GM18870 (cell line): ENCODE results near the gene PGLYRP4.

Experiments
- ATAC-seq: cut with Tn5 transposase; IDR thresholded peaks from one replicate; pipeline ENCODE4 v1.9.1; 2021; ENCODE audit warnings: moderate library complexity; ENCODE audit not compliant: unreplicated experiment

The PGLYRP4 gene

DNA sequence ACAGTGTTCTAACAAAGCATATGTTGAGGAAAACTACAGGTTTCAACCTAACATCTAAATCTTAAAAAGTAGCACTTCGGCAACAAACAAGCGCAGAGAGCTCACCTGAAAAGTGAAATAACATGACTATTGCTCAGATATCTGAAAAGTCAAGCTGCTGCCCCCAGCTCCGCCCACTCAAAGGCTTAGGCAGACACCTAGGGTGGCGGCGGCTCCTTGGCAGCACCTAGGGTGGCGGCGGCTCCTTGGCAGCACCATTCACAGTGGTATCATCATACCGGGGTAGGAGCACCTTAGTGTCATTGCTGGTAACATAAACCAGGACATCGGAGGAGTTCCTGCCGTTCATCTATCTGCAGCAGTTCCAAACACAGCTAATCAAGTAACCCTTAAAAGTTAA is 30.9 kb upstream of the PGLYRP4 start:
- ATAC-seq, result no peak

DNA sequence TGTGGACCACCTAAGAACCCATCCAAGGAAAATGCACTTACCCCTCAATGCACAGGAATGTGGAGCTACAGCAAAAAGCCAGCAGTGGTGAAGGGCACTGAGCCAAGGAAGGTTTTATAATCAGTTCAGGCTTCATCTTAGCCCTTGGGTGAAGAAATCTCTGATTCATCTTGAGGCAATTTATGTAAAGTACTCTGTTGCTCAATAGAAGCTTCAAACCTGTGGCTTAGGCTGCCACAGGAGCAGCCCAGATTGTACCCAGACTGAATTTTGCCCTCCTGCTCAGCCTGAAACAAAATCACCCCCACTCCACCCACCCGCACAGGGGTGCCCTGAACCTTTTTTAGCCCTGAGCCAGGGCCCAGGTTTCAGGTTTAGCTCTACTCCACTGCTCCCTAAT is 26.9 kb upstream of the PGLYRP4 start, which contains the start of gene S100A12:
S100A12 (minus strand) TSS at position 111 of the 400 bp plus-strand sequence. CDS start 1,029 bp downstream, outside the sequence.
- ATAC-seq, result no peak

DNA sequence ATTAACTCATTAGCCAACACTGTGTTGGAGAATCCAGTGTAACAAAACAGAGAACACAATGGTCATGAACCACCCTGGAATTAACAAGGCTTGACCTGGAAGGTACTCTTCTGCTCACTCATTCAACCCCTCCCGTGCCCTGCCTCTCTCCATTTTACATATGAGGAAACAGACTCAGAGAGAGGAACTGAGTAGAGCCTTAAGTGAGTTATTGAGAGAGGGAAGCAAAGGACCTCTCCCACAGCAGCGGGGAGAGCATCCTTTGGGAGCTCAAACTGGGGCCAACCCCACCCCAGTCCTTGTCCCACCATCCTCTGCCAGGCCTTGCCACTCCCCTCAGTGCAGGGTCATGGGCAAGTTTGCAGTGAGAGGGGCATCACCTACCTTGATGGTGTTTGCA is 25.4 kb upstream of the PGLYRP4 start:
- ATAC-seq, result no peak

DNA sequence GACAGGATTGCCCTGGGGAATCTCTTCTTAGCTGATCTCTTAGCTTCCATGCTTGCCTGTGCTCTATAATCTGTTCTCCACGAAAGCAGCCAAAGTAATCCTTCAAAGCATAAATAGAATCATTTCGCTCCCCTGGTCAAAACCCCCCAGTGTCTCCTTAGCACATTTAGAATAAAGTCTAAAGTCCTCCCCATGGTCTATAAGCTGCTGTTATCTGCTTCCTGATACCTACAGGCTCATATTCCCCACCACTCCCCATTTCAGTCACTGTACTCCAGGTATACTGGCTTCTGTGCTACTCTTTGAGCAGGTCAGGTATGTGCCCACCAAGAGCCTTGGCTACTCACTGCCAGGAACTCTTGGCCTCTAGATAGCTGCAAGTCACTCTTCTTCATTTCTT is 23.9 kb upstream of the PGLYRP4 start:
- ATAC-seq, result no peak

DNA sequence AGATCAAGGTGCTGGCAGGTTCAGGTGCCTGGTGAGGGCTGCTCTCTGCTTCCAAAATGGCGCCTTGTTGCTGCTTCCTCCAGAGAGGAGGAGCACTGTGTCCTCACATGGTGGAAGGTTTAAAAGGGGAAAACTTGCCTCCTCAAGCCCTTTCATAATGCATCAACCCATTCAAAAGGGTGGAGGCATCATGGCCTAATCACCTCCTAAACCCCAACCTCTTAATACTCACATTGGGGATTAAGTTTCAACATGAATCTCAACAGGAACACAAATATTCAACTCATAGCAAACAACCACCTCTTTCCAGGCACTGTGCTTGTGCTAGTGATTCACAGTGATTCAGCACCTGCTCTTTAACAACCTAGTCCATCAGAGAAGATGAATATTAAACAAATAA is 22.6 kb upstream of the PGLYRP4 start:
- ATAC-seq, result no peak

DNA sequence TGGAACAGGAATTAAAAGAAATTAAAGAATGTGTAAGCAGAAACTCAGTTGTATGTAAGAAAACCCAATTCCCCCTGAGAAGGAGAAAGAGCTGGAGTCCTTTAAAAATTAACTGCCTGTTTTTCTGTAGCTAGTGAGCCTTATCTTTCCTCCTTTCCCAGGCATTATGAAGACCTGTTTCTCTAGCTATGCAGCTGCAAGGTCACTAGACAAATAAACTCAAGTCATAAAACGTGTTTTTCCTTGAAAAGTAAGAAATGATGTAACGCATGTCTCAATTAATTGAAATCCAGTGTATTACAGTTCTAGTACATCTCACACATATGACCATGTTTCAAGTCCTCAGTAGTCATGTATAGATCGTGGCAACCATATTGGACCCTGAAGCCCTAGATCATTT is 21.5 kb upstream of the PGLYRP4 start:
- ATAC-seq, result no peak

DNA sequence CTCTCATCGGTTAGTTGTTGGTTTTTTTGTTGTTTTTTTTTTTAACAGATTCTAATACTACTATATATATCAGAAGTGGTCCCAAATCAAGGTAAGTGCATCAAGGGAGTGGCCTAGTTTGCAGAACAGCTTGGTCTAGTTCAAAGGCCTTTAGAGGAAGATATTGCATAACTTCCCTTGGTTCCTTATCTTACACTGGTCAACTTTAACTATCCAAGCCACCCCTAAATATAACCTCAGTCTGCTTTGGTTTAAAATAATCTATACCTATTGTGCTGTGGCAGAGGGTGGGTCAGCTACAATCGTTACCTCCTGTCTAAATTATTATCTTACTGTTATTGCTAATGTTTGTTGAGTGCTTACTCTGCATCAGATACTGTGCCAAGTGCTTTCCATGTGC is 19.9 kb upstream of the PGLYRP4 start:
- ATAC-seq, result no peak

DNA sequence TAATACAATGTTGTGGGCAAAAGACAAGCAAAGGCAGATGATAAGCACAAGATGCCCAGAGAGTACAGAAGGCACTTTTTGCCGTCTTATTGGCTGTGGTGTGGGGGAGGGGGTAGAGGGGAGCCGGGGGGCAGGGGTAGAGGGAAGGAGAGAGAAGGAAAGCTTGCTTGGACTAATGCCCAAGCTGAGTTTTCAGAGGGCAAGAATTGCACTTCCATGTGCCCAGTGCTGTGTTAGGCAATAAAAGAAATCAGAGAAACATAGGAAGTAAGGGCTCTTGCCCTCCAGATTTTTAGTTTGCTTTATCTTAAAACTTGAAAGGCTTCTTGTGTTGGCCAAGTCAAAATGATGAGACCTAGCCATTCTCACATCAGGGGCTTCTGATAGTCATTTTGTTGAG is 18.4 kb upstream of the PGLYRP4 start:
- no peak for ATAC-seq

DNA sequence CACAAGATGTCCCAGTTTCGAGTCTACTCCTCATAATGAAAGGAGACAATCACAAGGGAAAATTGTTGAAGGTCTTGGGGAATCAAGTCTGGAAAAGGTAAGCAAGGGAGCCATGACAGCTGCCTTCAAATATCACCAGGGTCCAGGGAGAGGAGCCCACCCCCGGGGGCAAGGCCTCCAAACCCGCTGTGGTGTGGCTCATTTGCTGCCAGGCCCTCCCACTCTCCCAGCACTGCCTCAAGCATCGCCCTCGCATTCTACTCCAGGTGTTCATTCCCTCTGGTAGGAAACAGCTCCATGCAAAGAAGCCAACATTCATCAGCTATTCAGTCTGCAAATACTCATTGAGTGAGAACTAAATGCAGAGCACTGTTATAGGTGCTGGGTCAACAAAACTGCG is 17.6 kb upstream of the PGLYRP4 start:
- ATAC-seq, result no peak

DNA sequence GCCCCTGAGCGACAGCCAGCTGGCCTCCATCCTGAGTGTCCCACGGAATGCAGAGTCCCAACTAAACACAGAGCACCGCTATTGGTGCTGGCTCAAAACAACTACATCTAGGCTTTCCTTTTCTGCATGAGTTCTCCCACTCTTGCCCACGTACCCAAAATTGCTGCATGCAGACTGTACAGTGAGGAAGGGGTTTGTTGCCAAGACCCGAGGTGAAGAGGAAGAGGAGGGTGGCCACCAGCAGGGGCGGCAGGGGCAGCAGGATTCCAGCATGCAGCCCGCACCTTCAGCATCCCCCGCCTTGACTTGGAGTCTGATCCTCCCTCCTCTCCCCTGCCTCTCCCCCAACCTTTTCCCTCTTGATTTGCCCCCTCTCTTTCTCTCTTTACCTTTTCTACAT is 17.1 kb upstream of the PGLYRP4 start:
- no peak for ATAC-seq

DNA sequence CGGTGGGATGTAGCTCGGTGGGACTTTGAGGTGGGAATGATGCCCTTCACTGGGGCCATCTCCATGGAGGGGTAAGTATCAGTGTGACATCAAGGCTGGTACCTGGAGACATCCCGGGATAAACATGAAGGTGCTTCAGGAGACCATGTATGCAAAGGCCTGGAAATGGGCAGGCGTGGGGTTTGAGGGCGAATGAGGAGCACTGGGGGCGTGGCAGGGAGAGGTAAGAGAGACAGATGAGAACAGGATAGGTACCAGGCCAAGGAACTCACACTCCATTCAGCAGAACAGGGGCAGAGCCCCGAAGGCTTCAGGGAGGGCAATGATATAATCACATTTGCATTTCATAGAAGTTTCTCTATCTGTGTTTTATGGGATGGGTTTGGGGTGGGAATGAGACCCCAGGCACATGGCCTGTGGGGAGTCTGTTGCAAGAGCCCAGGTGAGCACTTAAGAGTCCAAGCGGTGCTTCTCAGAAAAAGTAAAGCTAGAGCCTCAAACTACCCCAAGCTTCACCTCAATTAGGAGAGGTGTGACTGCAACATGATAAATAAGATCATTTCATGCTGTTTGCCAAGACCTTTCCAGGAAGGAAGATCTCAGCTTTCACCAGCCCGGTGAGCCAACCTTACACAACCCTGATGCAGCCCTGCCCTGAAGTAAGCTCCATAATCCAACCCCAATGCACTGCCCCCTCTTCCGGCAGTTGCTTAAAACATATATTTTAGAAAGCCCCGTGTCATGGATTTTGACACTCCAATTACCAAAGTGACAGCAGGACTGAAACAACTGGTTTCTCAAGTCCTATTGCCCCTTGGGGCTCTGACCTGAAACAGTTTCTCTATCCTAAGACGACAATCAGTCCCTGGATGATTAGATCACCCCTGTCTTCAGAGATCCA is 16.4 kb upstream of the PGLYRP4 start:
- ATAC-seq, result no peak

DNA sequence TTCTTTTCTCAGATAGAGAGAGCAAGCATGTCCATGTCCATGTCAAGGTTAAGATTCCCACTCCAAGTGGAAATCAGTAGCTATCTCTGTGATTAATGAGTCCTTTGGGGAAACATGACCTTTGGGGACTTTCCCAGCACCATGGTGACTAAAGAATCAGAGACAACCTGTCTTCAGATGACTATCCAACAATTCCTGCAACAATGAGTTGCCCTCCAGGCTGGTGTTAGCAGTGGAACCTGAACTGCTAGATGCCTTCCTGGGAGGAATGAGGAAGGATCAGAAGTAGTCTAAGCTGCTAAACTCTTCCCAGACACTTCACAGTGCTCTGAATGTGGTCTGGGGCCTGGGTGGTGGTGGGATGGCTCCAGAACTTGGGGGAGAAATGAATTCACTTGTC is 15.5 kb upstream of the PGLYRP4 start:
- no peak for ATAC-seq

DNA sequence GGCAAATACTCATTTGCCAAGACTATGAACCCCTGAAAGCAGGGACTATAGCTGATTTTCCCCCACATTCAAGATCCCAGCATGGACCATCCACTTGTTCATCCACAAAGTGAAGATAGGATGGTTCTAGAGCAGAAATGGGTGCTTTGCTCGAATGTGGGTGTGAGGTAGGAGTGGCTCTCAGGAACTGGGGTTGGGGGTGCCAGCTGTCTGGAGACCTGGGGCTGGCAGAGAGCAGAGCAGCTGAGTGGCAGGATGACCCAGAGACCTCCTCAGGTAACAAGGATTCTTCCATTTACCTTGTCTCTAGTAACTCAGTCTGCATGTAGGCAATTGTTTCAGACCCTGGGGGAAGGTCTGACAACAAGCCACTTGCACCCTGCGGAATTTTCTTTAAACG is 15.0 kb upstream of the PGLYRP4 start:
- no peak for ATAC-seq

DNA sequence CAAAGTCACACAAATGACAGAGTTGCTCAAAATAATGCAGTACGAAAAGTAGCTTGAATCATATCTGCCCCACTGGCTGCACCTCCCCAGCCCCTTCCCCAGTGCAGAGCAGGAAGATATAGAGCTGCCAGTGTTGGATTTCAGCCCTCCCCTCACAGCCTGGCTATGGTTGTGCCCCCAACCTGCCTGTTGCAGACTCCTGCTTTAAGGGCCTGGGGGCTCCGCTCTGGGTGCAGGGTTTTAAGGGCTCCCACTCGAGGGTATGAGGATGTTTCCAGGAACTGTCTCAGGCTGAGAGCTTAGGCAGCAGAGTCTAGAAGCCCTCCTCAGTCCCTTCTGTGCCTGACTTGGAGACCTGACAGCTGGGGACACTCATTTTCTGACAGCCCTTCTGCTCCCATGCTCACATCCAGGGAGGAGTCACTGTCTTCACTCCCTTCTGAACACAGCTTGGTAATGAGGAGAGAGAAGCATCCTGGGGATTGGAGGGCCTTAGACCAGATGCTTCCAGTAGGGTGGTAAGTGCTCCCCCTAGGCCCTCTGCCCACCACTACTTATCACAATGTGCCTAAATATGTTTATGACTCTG is 13.6 kb upstream of the PGLYRP4 start:
- no peak for ATAC-seq

DNA sequence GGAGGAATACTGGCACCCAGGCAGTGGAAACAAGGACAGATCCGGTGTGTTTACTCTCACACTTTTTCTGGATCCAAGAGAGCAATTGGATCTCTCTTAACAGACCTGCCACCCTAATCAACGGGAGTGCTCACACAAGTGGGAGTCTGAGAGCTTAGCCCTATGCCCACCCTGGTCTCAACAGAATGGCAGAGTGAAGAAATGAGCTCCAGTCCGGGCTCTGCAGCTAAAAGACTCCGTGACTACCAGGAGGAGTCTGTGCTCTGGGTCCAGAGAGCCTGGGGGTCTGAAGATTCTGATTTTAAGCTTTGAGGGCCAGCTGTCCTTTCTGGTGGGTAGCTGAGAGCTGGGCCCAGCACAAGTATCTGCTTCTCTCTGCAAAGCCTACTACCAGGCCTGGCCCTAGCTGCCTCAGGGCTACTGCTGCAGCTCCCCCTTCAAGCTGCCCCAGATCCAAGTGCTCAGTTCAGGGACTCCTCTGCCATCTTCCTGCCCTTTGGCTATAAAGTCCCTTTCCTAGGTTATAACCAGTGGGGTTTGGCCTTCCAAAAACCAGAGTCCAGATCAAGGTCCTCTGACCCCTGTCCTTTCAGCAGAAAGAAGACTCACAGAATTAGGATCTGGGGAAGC is 13.0 kb upstream of the PGLYRP4 start:
- ATAC-seq, result no peak

DNA sequence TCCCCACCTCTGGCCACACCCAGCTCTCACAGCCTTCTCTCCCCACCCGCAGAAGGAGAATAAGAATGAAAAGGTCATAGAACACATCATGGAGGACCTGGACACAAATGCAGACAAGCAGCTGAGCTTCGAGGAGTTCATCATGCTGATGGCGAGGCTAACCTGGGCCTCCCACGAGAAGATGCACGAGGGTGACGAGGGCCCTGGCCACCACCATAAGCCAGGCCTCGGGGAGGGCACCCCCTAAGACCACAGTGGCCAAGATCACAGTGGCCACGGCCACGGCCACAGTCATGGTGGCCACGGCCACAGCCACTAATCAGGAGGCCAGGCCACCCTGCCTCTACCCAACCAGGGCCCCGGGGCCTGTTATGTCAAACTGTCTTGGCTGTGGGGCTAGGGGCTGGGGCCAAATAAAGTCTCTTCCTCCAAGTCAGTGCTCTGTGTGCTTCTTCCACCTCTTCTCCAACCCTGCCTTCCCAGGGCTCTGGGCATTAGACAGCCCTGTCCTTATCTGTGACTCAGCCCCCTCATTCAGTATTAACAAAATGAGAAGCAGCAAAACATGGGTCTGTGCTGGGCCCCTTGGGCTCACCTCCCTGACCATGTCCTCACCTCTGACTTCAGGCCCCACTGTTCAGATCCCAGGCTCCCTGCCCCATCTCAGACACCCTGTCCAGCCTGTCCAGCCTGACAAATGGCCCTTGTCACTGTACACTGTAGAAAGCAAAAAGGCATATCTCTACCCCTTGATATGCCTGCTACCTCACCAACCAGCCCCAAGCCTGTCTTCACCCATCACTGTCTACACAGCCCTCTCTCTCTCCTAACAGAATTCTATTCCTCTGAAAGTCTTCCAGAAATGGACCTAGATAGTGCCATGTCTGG is 12.2 kb upstream of the PGLYRP4 start:
- ATAC-seq, result no peak

DNA sequence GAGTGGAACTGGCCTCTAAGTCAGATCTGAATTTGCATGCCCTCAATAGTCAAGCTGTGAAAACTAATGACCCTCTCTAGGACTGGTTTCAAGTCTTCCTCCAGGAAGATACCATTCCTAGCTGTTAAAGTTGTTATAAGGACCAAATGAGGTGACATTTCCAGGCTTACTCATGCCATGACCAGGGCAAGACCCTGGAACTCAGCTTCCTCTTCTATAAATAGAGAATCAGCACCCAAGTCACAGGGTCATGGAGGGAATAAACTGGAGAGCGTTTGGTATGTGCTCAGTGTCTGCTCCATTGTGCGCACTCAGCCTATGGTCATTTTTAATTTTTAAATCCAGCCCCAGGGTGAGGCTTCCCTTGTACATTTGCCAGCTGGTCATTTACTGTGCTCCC is 11.5 kb upstream of the PGLYRP4 start:
- no peak for ATAC-seq

DNA sequence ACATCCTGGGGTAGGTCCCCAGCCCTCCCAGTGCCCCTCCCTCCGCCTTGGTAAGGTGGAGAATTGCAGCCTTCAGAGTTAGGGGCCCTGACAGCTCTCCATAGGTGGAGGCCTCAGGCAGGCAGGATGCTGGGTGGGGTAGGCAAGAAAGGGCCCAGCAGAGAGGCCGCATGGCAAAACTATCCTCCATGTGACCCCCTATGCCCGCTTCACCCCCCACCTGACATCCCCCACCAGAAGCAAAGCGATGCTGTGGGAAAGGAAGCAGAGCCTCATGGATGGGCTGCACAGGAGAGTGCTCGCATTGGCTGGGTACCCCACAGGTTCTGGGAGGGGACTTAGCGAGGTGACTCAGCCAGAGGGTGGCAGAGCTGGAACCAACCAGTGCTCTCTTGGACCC is 10.6 kb upstream of the PGLYRP4 start:
- no peak for ATAC-seq

DNA sequence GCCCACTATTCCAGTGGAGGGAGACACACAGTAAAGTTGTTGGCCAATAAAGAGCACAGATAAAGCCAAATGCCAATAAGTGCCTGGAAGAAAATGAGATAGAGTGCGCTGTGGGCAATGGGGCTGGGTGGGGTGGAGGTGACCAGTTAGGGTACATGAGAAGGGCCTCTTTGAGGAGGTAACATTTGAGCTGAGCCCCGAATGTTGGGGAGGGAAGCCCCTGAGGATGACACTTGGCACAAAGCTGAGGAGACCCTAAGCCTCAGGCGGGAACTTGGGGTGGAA is 10.0 kb upstream of the PGLYRP4 start:
- no peak for ATAC-seq

DNA sequence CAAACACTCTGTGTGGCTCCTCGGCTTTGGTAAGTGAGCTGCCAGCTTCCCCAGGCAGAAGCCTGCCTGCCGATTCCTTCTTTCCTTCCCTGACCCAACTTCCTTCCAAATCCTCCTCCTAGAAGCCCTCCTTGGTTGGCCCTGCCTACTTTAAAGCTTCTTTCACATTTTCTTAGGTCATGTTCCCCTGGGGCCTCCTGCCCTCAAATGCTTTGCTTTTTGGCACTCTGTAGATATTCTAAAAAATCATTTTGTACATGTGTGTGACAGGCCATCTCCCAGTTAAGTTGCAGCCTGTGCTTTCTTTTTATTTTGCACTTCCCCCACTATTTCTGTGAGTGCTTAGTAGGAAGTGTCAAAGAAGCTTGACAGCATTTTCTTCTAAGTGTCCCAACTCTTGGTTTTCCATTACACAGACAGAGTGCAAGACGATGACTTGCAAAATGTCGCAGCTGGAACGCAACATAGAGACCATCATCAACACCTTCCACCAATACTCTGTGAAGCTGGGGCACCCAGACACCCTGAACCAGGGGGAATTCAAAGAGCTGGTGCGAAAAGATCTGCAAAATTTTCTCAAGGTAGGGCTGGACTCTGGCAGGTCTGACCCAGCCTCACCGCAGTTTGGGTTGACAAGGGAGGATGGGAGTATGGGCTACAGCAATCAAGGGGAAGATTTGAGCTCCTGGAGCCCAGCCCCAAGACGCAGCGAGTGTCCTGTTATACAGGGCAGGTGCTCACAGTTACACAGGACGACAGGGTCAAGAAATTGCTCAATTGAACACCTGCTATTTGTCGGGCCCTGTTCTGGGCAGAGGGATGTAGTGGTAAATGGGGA is 9.4 kb upstream of the PGLYRP4 start, which contains the start of gene S100A9:
S100A9 (plus strand) TSS at position 2 of the 838 bp plus-strand sequence; CDS start at position 432, 430 bp downstream.
- ATAC-seq, result no peak
